Suprapubic skin (tissue), 4 donors: ENCODE measurements around the gene CNTF. TPM values are rescaled to one million over a fixed set of nuclear protein-coding genes. Genes with fewer than 3 reads are reported as not detected.
A peak's percentile ranks its signal among the peaks of the same experiment; 100 is the strongest.

Experiments used
- DNase-seq, 2 donors: peaks; one replicate each; pipeline ENCODE4 v3.0.0-alpha.2; 2019; ENCODE audit warnings: low spot score in 2 of 2
- H3K27ac ChIP-seq: fragments of 200-600 bp; sonication (generic); one replicate; pipeline ENCODE4 v1.5.1; 2019
- H3K27me3 ChIP-seq: fragments of 200-600 bp; sonication (generic); one replicate; pipeline ENCODE4 v1.5.1; 2019
- H3K36me3 ChIP-seq: fragments of 200-600 bp; sonication (generic); one replicate; pipeline ENCODE4 v1.5.1; 2019
- H3K4me1 ChIP-seq: fragments of 200-600 bp; sonication (generic); one replicate; pipeline ENCODE4 v1.5.1; 2019
- H3K4me3 ChIP-seq: fragments of 200-600 bp; sonication (generic); one replicate; pipeline ENCODE4 v1.5.1; 2019; ENCODE audit warnings: mild to moderate bottlenecking
- H3K9me3 ChIP-seq: fragments of 200-600 bp; sonication (generic); one replicate; pipeline ENCODE4 v1.5.1; 2019
- CTCF ChIP-seq, 2 donors: fragments of 200-600 bp in 1 of 2; fragments of 450-650 bp in 1 of 2; sonication (generic) in 1 of 2; IDR thresholded peaks; one replicate each; pipeline ENCODE4 v1.5.1; 2016 to 2019; ENCODE audit warnings: antibody characterized with exemption in 2 of 2, mild to moderate bottlenecking in 1 of 2, moderate library complexity in 1 of 2
- EP300 ChIP-seq: sonication (generic); formaldehyde crosslinking; IDR thresholded peaks from one replicate; pipeline ENCODE4 v1.6.1; 2017; ENCODE audit warnings: antibody characterized with exemption
- POLR2A ChIP-seq, 2 donors: fragments of 450-650 bp; IDR thresholded peaks; one replicate each; pipeline ENCODE4 v1.6.1; 2017; ENCODE audit warnings: antibody characterized with exemption in 2 of 2, mild to moderate bottlenecking in 2 of 2, moderate library complexity in 2 of 2
- POLR2AphosphoS5 ChIP-seq, 3 donors: sonication (generic); formaldehyde crosslinking; IDR thresholded peaks; one replicate each; pipeline ENCODE4 v1.6.1; 2017; ENCODE audit warnings: antibody characterized with exemption in 3 of 3
- WGBS: methylation state at CpG from one replicate; pipeline ENCODE4 v1.1.5; 2018; 5-methylcytosine and 5-hydroxymethylcytosine counted together
- total RNA-seq, 4 donors: library from RNA; depleted of rRNA; stranded (reverse); fragments of >200 nt; gene quantifications; one replicate each; pipeline ENCODE4 v1.1.0, GENCODE V29; 2016

The CNTF gene
- total RNA-seq, 4 donors from 2014 or later = 2.8 to 3.6 (median 3.3) TPM

GRCh38 chr11:58629857-58630256, 7.4 kb downstream of the CNTF start:
- Histone ChIP-seq H3K27ac (no peak overlapping the region), H3K9me3 (no peaks in the 10 kb centered on the region), H3K36me3 (peaks cover 8% of the 10 kb centered on the region), H3K27me3 (no peaks in the 10 kb centered on the region), H3K4me3 (no peak overlapping the region), H3K4me1 (peaks cover 28% of the 10 kb centered on the region)
- no peak for DNase-seq
- 22% methylated on average over 2 of the region's 2 CpGs for WGBS
- peak in 1 of 2 donors; percentile 56 for TF ChIP-seq CTCF (IDR thresholded peaks at IDR 0.05)
- TF ChIP-seq POLR2AphosphoS5 (IDR thresholded peaks at IDR 0.05) = no peak

GRCh38 chr11:58631378-58631777, 8.9 kb downstream of the CNTF start:
- WGBS = 92% methylated on average over 3 of the region's 3 CpGs
- H3K4me3 ChIP-seq = no peak overlapping the region
- no peak overlapping the region for H3K27ac ChIP-seq
- TF ChIP-seq POLR2AphosphoS5 (IDR thresholded peaks at IDR 0.05) (no peak), CTCF (IDR thresholded peaks at IDR 0.05) (no peak), EP300 (no peak), POLR2A (IDR thresholded peaks at IDR 0.05) (no peak)
- H3K9me3 ChIP-seq = no peaks in the 10 kb centered on the region
- DNase-seq = no peak
- H3K4me1 ChIP-seq = peaks cover 21% of the 10 kb centered on the region
- no peaks in the 10 kb centered on the region for H3K27me3 ChIP-seq
- H3K36me3 ChIP-seq = no peaks in the 10 kb centered on the region

- 79% methylated on average over 1 of the region's 1 CpG for WGBS
- Histone ChIP-seq H3K4me1 (peaks cover 11% of the 10 kb centered on the region), H3K36me3 (no peaks in the 10 kb centered on the region), H3K9me3 (no peaks in the 10 kb centered on the region), H3K4me3 (no peak overlapping the region), H3K27me3 (no peaks in the 10 kb centered on the region), H3K27ac (no peak overlapping the region)
- DNase-seq = no peak
- no peak for TF ChIP-seq POLR2A (IDR thresholded peaks at IDR 0.05)
- TF ChIP-seq EP300 = no peak
- TF ChIP-seq CTCF (IDR thresholded peaks at IDR 0.05) = no peak
Observed at GRCh38 chr11:58632510-58632909, 10.0 kb downstream of the CNTF start.

GRCh38 chr11:58636587-58636986, 14.1 kb downstream of the CNTF start:
- H3K4me1 ChIP-seq = peaks cover 11% of the 10 kb centered on the region
- no peaks in the 10 kb centered on the region for H3K9me3 ChIP-seq
- H3K36me3 ChIP-seq = no peaks in the 10 kb centered on the region
- TF ChIP-seq POLR2AphosphoS5 (IDR thresholded peaks at IDR 0.05) (no peak), EP300 (no peak), CTCF (IDR thresholded peaks at IDR 0.05) (no peak), POLR2A (IDR thresholded peaks at IDR 0.05) (no peak)
- no peak overlapping the region for H3K27ac ChIP-seq
- no peaks in the 10 kb centered on the region for H3K27me3 ChIP-seq
- DNase-seq = no peak
- 62% methylated on average over 3 of the region's 3 CpGs for WGBS
- H3K4me3 ChIP-seq = no peak overlapping the region

- Histone ChIP-seq H3K27ac (no peak overlapping the region), H3K36me3 (no peaks in the 10 kb centered on the region), H3K4me1 (peaks cover 11% of the 10 kb centered on the region), H3K27me3 (no peaks in the 10 kb centered on the region), H3K9me3 (no peaks in the 10 kb centered on the region), H3K4me3 (no peak overlapping the region)
- 50% methylated on average over 2 of the region's 2 CpGs for WGBS
- DNase-seq = no peak
- TF ChIP-seq POLR2AphosphoS5 (IDR thresholded peaks at IDR 0.05) (no peak), CTCF (IDR thresholded peaks at IDR 0.05) (no peak), POLR2A (IDR thresholded peaks at IDR 0.05) (no peak), EP300 (no peak)
Observed at GRCh38 chr11:58637371-58637770, 14.9 kb downstream of the CNTF start.
